H9 (cell line): Measurements from ENCODE around the gene PGLYRP3. TPM values are rescaled to one million over a fixed set of nuclear protein-coding genes. Genes with fewer than 3 reads are reported as not detected.

Experiments used
- DNase-seq: peaks from one replicate; pipeline ENCODE4 v3.0.0-alpha.2; 2017
- H2AFZ ChIP-seq: one replicate; pipeline ENCODE4 v1.6.1; 2013; ENCODE audit warnings: mild to moderate bottlenecking, low read length, control low read depth, moderate library complexity
- H2AK5ac ChIP-seq: 2 replicates; pipeline ENCODE4 v1.6.1; 2013; ENCODE audit warnings: low read length, control low read depth, mixed read lengths; ENCODE audit not compliant: insufficient read length
- H2BK120ac ChIP-seq: one replicate; pipeline ENCODE4 v1.6.1; 2013; ENCODE audit warnings: low read depth, mild to moderate bottlenecking, low read length, control low read depth, inconsistent platforms; ENCODE audit not compliant: poor library complexity, severe bottlenecking
- H2BK12ac ChIP-seq: 2 replicates; pipeline ENCODE4 v1.6.1; 2013; ENCODE audit warnings: low read length, control low read depth, mixed read lengths, low read depth; ENCODE audit not compliant: insufficient read length
- H2BK15ac ChIP-seq: 2 replicates; pipeline ENCODE4 v1.6.1; 2013; ENCODE audit warnings: low read depth, low read length, control low read depth
- H2BK20ac ChIP-seq: one replicate; pipeline ENCODE4 v1.6.1; 2013; ENCODE audit warnings: low read depth, mild to moderate bottlenecking, low read length, control low read depth, inconsistent platforms; ENCODE audit not compliant: poor library complexity, severe bottlenecking
- H2BK5ac ChIP-seq: 2 replicates; pipeline ENCODE4 v1.6.1; 2013; ENCODE audit warnings: low read length, control low read depth, mixed read lengths; ENCODE audit not compliant: insufficient read length
- H3K14ac ChIP-seq: 2 replicates; pipeline ENCODE4 v1.6.1; 2013; ENCODE audit warnings: low read length, control low read depth; ENCODE audit not compliant: insufficient read depth
- H3K18ac ChIP-seq: 2 replicates; pipeline ENCODE4 v1.6.1; 2013; ENCODE audit warnings: low read depth, mild to moderate bottlenecking, mixed read lengths, low read length, control low read depth; ENCODE audit not compliant: insufficient read length
- H3K23ac ChIP-seq: 2 replicates; pipeline ENCODE4 v1.6.1; 2013; ENCODE audit warnings: low read length, control low read depth, mixed read lengths, low read depth; ENCODE audit not compliant: insufficient read length
- H3K23me2 ChIP-seq: 2 replicates; pipeline ENCODE4 v1.6.1; 2013; ENCODE audit warnings: low read depth, mild to moderate bottlenecking, mixed read lengths, low read length, control low read depth; ENCODE audit not compliant: insufficient read length, poor library complexity, severe bottlenecking
- H3K27ac ChIP-seq: 2 replicates; pipeline ENCODE4 v1.5.1; 2013; ENCODE audit warnings: low read length, control low read depth, mixed read lengths, low read depth; ENCODE audit not compliant: insufficient read length
- H3K27me3 ChIP-seq: 2 replicates; pipeline ENCODE4 v1.6.1; 2013; ENCODE audit warnings: low read length, control low read depth, inconsistent platforms; ENCODE audit not compliant: insufficient read depth
- H3K4ac ChIP-seq: 2 replicates; pipeline ENCODE4 v1.6.1; 2013; ENCODE audit warnings: low read depth, mild to moderate bottlenecking, control low read depth, inconsistent platforms, low read length, moderate library complexity
- H3K4me1 ChIP-seq: 2 replicates; pipeline ENCODE4 v1.6.1; 2013; ENCODE audit warnings: low read length, control low read depth, inconsistent platforms; ENCODE audit not compliant: insufficient read depth
- H3K4me2 ChIP-seq: 2 replicates; pipeline ENCODE4 v1.6.1; 2013; ENCODE audit warnings: low read length, control low read depth, mixed read lengths; ENCODE audit not compliant: insufficient read length, insufficient read depth
- H3K56ac ChIP-seq: 2 replicates; pipeline ENCODE4 v1.6.1; 2013; ENCODE audit warnings: low read depth, mild to moderate bottlenecking, mixed read lengths, low read length, control low read depth; ENCODE audit not compliant: insufficient read length
- H3K79me1 ChIP-seq: 2 replicates; pipeline ENCODE4 v1.6.1; 2013; ENCODE audit warnings: low read depth, mild to moderate bottlenecking, moderate library complexity, low read length, control low read depth, inconsistent platforms; ENCODE audit not compliant: insufficient read depth, poor library complexity, severe bottlenecking
- H3K79me2 ChIP-seq: 2 replicates; pipeline ENCODE4 v1.6.1; 2013; ENCODE audit warnings: low read length, control low read depth, inconsistent platforms; ENCODE audit not compliant: insufficient read depth
- H3K9ac ChIP-seq: 2 replicates; pipeline ENCODE4 v1.6.1; 2013; ENCODE audit warnings: low read length, control low read depth, mixed read lengths; ENCODE audit not compliant: insufficient read length; ENCODE audit errors: extremely low read depth
- H3K9me3 ChIP-seq: one replicate; pipeline ENCODE4 v1.6.1; 2013; ENCODE audit warnings: low read depth, low read length, inconsistent platforms; ENCODE audit not compliant: control insufficient read depth
- H3T11ph ChIP-seq: one replicate; pipeline ENCODE4 v1.6.1; 2013; ENCODE audit warnings: mild to moderate bottlenecking, low read length, control low read depth, inconsistent platforms
- H4K20me1 ChIP-seq: one replicate; pipeline ENCODE4 v1.6.1; 2013; ENCODE audit not compliant: control insufficient read depth, insufficient read length, insufficient read depth
- H4K5ac ChIP-seq: 2 replicates; pipeline ENCODE4 v1.6.1; 2013; ENCODE audit warnings: low read depth, mild to moderate bottlenecking, mixed read lengths, low read length, control low read depth; ENCODE audit not compliant: insufficient read length
- H4K8ac ChIP-seq: replicated peaks from 2 replicates; pipeline ENCODE4 v1.6.1; 2013; ENCODE audit warnings: low read length, control low read depth, mixed read lengths, low read depth; ENCODE audit not compliant: insufficient read length
- H4K91ac ChIP-seq: 2 replicates; pipeline ENCODE4 v1.6.1; 2013; ENCODE audit warnings: low read depth, mild to moderate bottlenecking, moderate library complexity, mixed read lengths, low read length, control low read depth; ENCODE audit not compliant: insufficient read length
- H3K27ac Mint-ChIP-seq, 3 experiments: 2 replicates in 2 of 3; 3 replicates in 1 of 3; pipeline ENCODE4 v1.8.0; 2020 to 2021; ENCODE audit warnings: mixed read lengths in 3 of 3, mild to moderate bottlenecking in 1 of 3, moderate library complexity in 1 of 3
- H3K27me3 Mint-ChIP-seq: 2 replicates; pipeline ENCODE4 v1.8.0; 2021; ENCODE audit warnings: low read depth, mild to moderate bottlenecking, moderate library complexity, mixed read lengths
- H3K36me3 Mint-ChIP-seq, 3 experiments: 2 replicates in 2 of 3; 3 replicates in 1 of 3; pipeline ENCODE4 v1.8.0; 2020 to 2021; ENCODE audit warnings: low read depth in 3 of 3, mixed read lengths in 3 of 3; ENCODE audit not compliant: insufficient read depth in 1 of 3
- H3K4me1 Mint-ChIP-seq, 2 experiments: 2 replicates each; pipeline ENCODE4 v1.8.0; 2020; ENCODE audit warnings: mixed read lengths in 2 of 2
- H3K4me3 Mint-ChIP-seq, 2 experiments: 2 replicates in 1 of 2; 3 replicates in 1 of 2; pipeline ENCODE4 v1.8.0; 2020 to 2021; ENCODE audit warnings: mild to moderate bottlenecking in 2 of 2, mixed read lengths in 2 of 2, moderate library complexity in 1 of 2
- H3K9me3 Mint-ChIP-seq, 2 experiments: 2 replicates in 1 of 2; 3 replicates in 1 of 2; pipeline ENCODE4 v1.8.0; 2020; ENCODE audit warnings: mild to moderate bottlenecking in 2 of 2, mixed read lengths in 2 of 2, moderate library complexity in 1 of 2
- WGBS: extraction: QIAGEN DNeasy Blood & Tissue Kit; methylation state at CpG from one replicate; pipeline ENCODE4 v1.1.7; 2013; ENCODE audit warnings: missing lambda C conversion rate, low lambda C conversion rate, mixed read lengths; ENCODE audit not compliant: insufficient read length; ENCODE audit errors: extremely low coverage; 5-methylcytosine and 5-hydroxymethylcytosine counted together
- total RNA-seq: library from RNA; stranded (reverse); gene quantifications from 2 replicates; pipeline ENCODE4 v1.2.1, GENCODE V29; 2021
- TF ChIP-seq, protein P1 (sequence below): fragments of 200-600 bp; sonication (generic); conservative IDR thresholded peaks from 3 replicates; pipeline ENCODE4 v1.8.0; 2021; ENCODE audit warnings: antibody characterized with exemption, mild to moderate bottlenecking

PGLYRP3 gene
- total RNA-seq, 1 experiment from 2014 or later: not detected

DNA sequence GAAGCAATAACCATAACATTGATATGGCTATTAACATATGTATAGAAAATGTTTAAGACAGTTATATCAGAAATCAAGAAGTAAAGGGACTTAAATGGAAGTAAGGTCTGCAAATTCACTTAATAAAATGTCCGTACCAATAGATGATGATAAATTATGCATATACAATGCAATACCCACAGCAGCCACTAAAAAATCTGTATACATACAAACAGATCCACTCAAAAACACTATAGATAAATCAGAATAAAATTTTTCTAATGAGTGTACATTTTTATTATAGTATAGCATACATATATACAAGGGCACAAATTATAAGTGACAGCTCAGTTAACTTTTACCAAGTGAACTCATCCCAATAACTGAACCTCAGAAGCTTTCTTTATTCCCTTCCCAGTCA is 47.3 kb downstream of the PGLYRP3 start:
- Histone ChIP-seq H3K23me2 (no peaks in the 10 kb centered on the region), H3K9me3 (no peaks in the 10 kb centered on the region), H3K27ac (no peak overlapping the region), H3K9ac (no peak overlapping the region), H3K14ac (no peak overlapping the region), H3K4me2 (no peak overlapping the region), H2BK120ac (no peak overlapping the region), H4K91ac (no peak overlapping the region), H2BK5ac (no peak overlapping the region), H2BK12ac (no peak overlapping the region), H2BK20ac (no peak overlapping the region), H3K4ac (no peak overlapping the region), H3K4me1 (no peaks in the 10 kb centered on the region), H3K56ac (no peak overlapping the region), H2AFZ (no peak overlapping the region), H2AK5ac (no peak overlapping the region), H3T11ph (no peak overlapping the region), H4K20me1 (no peaks in the 10 kb centered on the region), H3K23ac (no peak overlapping the region), H4K8ac (no peak overlapping the region), H4K5ac (no peak overlapping the region), H3K79me2 (no peaks in the 10 kb centered on the region), H2BK15ac (no peak overlapping the region), H3K18ac (no peak overlapping the region), H3K27me3 (peaks cover 16% of the 10 kb centered on the region; the same call in 1 of the 2 replicates), H3K79me1 (no peaks in the 10 kb centered on the region)
- H3K4me1 Mint-ChIP-seq: peaks cover 10 to 12% of the 10 kb centered on the region in 2 experiments
- H3K36me3 Mint-ChIP-seq: peaks cover 0 to 3% (median 0%) of the 10 kb centered on the region in 3 experiments; a peak in 1 of 7 replicates
- TF ChIP-seq, protein P1, sequence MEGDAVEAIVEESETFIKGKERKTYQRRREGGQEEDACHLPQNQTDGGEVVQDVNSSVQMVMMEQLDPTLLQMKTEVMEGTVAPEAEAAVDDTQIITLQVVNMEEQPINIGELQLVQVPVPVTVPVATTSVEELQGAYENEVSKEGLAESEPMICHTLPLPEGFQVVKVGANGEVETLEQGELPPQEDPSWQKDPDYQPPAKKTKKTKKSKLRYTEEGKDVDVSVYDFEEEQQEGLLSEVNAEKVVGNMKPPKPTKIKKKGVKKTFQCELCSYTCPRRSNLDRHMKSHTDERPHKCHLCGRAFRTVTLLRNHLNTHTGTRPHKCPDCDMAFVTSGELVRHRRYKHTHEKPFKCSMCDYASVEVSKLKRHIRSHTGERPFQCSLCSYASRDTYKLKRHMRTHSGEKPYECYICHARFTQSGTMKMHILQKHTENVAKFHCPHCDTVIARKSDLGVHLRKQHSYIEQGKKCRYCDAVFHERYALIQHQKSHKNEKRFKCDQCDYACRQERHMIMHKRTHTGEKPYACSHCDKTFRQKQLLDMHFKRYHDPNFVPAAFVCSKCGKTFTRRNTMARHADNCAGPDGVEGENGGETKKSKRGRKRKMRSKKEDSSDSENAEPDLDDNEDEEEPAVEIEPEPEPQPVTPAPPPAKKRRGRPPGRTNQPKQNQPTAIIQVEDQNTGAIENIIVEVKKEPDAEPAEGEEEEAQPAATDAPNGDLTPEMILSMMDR: no peak; the same call in 2 of the 3 replicates
- WGBS: no CpG with 5 or more reads among the region's 1 CpG
- DNase-seq: no peak
- H3K27ac Mint-ChIP-seq: no peak overlapping the region
- H3K4me3 Mint-ChIP-seq: no peak overlapping the region
- peaks cover 57% of the 10 kb centered on the region for H3K27me3 Mint-ChIP-seq
- H3K9me3 Mint-ChIP-seq: peaks cover 2 to 8% of the 10 kb centered on the region in 2 experiments; a peak in 3 of 5 replicates
